Natural killer cell (primary cell): ENCODE measurements around the gene HK1. TPM values are rescaled to one million over a fixed set of nuclear protein-coding genes. Genes with fewer than 3 reads are reported as not detected.

Source experiments
- ATAC-seq, 3 donors: fragments of 150-1000 bp in 2 of 3; fragments of 200-7000 bp in 1 of 3; cut with Tn5 transposase; 1 replicate in 1 of 3; 2 replicates in 2 of 3; pipeline ENCODE4 v1.10.0; 2021; ENCODE audit warnings: mild to moderate bottlenecking in 2 of 3, moderate library complexity in 2 of 3
- DNase-seq, 2 donors: peaks; one replicate each; pipeline versions ENCODE4 v3.0.0 to v3.0.0-alpha.2; 2013 to 2021; ENCODE audit warnings: mixed read lengths in 1 of 2
- H3K27ac ChIP-seq: one replicate; pipeline ENCODE4 v1.5.1; 2013; ENCODE audit warnings: mild to moderate bottlenecking, low read length
- H3K27me3 ChIP-seq: one replicate; pipeline ENCODE4 v1.6.1; 2013; ENCODE audit warnings: low read length; ENCODE audit not compliant: control insufficient read depth, insufficient read depth
- H3K36me3 ChIP-seq: one replicate; pipeline ENCODE4 v1.6.1; 2013; ENCODE audit warnings: low read length; ENCODE audit not compliant: control insufficient read depth, insufficient read depth
- H3K4me1 ChIP-seq: one replicate; pipeline ENCODE4 v1.6.1; 2013; ENCODE audit warnings: low read length; ENCODE audit not compliant: control insufficient read depth, insufficient read depth
- H3K4me3 ChIP-seq: one replicate; pipeline ENCODE4 v1.5.1; 2013; ENCODE audit warnings: low read length
- H3K9me3 ChIP-seq: one replicate; pipeline ENCODE4 v1.6.1; 2013; ENCODE audit warnings: low read length; ENCODE audit not compliant: control insufficient read depth, insufficient read depth
- H3K27ac Mint-ChIP-seq, 2 donors: one replicate each; pipeline ENCODE4 v1.8.0; 2022; ENCODE audit warnings: mild to moderate bottlenecking in 2 of 2, mixed read lengths in 2 of 2, moderate library complexity in 1 of 2
- H3K27me3 Mint-ChIP-seq, 2 donors: one replicate each; pipeline ENCODE4 v1.8.0; 2022; ENCODE audit warnings: low read depth in 2 of 2, mixed read lengths in 2 of 2
- H3K36me3 Mint-ChIP-seq: one replicate; pipeline ENCODE4 v1.8.0; 2022; ENCODE audit warnings: mixed read lengths
- H3K4me1 Mint-ChIP-seq, 2 donors: one replicate each; pipeline ENCODE4 v1.8.0; 2022; ENCODE audit warnings: mixed read lengths in 2 of 2
- H3K4me3 Mint-ChIP-seq: one replicate; pipeline ENCODE4 v1.8.0; 2022; ENCODE audit warnings: mild to moderate bottlenecking, moderate library complexity, mixed read lengths
- H3K9me3 Mint-ChIP-seq, 2 donors: one replicate each; pipeline ENCODE4 v1.8.0; 2022; ENCODE audit warnings: mixed read lengths in 2 of 2
- CTCF ChIP-seq: fragments of 200-600 bp; IDR thresholded peaks from one replicate; pipeline ENCODE4 v1.8.0; 2022; ENCODE audit warnings: antibody characterized with exemption
- WGBS: methylation state at CpG from one replicate; pipeline ENCODE4 v1.1.7; 2013; ENCODE audit warnings: missing lambda C conversion rate; ENCODE audit not compliant: insufficient coverage; 5-methylcytosine and 5-hydroxymethylcytosine counted together
- intact Hi-C: fragments of 100-400 bp; cut with micrococcal nuclease; formaldehyde crosslinking; loops from one replicate; pipeline ENCODE4 v1.14.2; 2022
- total RNA-seq, 4 donors: library from RNA; stranded (reverse); fragments of 120-200 nt in 1 of 4; gene quantifications; one replicate each; pipeline versions ENCODE4 v1.2.3 to v1.2.4, GENCODE V29; 2013 to 2022

The HK1 gene
- total RNA-seq, 3 donors from 2014 or later (not counting 1 experiment from before 2014, with no cell fraction given) = 58.4 to 72.6 (median 69.5) TPM

GRCh38 chr10:69439813-69440506 is 161.7 kb downstream of the HK1 start:
- H3K27me3 ChIP-seq = no peaks in the 10 kb centered on the region
- intact Hi-C loops = no loop called here
- ATAC-seq = no peak
- no peak overlapping the region for H3K4me3 Mint-ChIP-seq
- H3K9me3 Mint-ChIP-seq = no peaks in the 10 kb centered on the region
- H3K27ac ChIP-seq = no peak overlapping the region
- no peak overlapping the region for H3K4me3 ChIP-seq
- DNase-seq = no peak
- H3K4me1 ChIP-seq = peaks cover 4% of the 10 kb centered on the region
- H3K4me1 Mint-ChIP-seq = no peaks in the 10 kb centered on the region
- no peaks in the 10 kb centered on the region for H3K36me3 Mint-ChIP-seq
- no peaks in the 10 kb centered on the region for H3K9me3 ChIP-seq
- 32% methylated on average over 2 of the region's 5 CpGs for WGBS
- peaks cover 9 to 15% of the 10 kb centered on the region in 2 donors for H3K27me3 Mint-ChIP-seq
- no peak for TF ChIP-seq CTCF
- H3K36me3 ChIP-seq = no peaks in the 10 kb centered on the region
- no peak overlapping the region for H3K27ac Mint-ChIP-seq

- H3K36me3 ChIP-seq = no peaks in the 10 kb centered on the region
- Mint-ChIP-seq H3K27me3 (peaks cover 0 to 7% of the 10 kb centered on the region in 2 donors), H3K4me1 (no peaks in the 10 kb centered on the region), H3K9me3 (no peaks in the 10 kb centered on the region), H3K36me3 (no peaks in the 10 kb centered on the region), H3K4me3 (no peak overlapping the region), H3K27ac (no peak overlapping the region)
- DNase-seq (no peak), ATAC-seq (no peak)
- no peak for TF ChIP-seq CTCF
- H3K4me3 ChIP-seq = no peak overlapping the region
- no peaks in the 10 kb centered on the region for H3K27me3 ChIP-seq
- H3K27ac ChIP-seq = no peak overlapping the region
- intact Hi-C loops = no loop called here
- 88% methylated on average over 1 of the region's 1 CpG for WGBS
- H3K4me1 ChIP-seq = peaks cover 4% of the 10 kb centered on the region
- no peaks in the 10 kb centered on the region for H3K9me3 ChIP-seq
Measured at GRCh38 chr10:69443354-69443753, 165.1 kb downstream of the HK1 start.

GRCh38 chr10:69445041-69445440 is 166.7 kb downstream of the HK1 start:
- no peak overlapping the region for H3K4me3 Mint-ChIP-seq
- H3K27me3 Mint-ChIP-seq = peaks cover 0 to 7% of the 10 kb centered on the region in 2 donors
- H3K4me1 ChIP-seq = no peaks in the 10 kb centered on the region
- H3K4me1 Mint-ChIP-seq = no peaks in the 10 kb centered on the region
- intact Hi-C loops = no loop called here
- no peaks in the 10 kb centered on the region for H3K36me3 ChIP-seq
- H3K27ac Mint-ChIP-seq = no peak overlapping the region
- WGBS = 89% methylated on average over 4 of the region's 4 CpGs
- no peak for DNase-seq
- TF ChIP-seq CTCF = no peak
- H3K9me3 Mint-ChIP-seq = no peaks in the 10 kb centered on the region
- no peaks in the 10 kb centered on the region for H3K9me3 ChIP-seq
- no peak for ATAC-seq
- no peak overlapping the region for H3K4me3 ChIP-seq
- H3K27me3 ChIP-seq = no peaks in the 10 kb centered on the region
- H3K36me3 Mint-ChIP-seq = no peaks in the 10 kb centered on the region
- H3K27ac ChIP-seq = no peak overlapping the region

GRCh38 chr10:69446229-69446628 is 167.9 kb downstream of the HK1 start:
- H3K27me3 Mint-ChIP-seq = peaks cover 0 to 7% of the 10 kb centered on the region in 2 donors
- ATAC-seq (no peak), DNase-seq (no peak)
- H3K9me3 Mint-ChIP-seq = no peaks in the 10 kb centered on the region
- Histone ChIP-seq H3K36me3 (no peaks in the 10 kb centered on the region), H3K27me3 (no peaks in the 10 kb centered on the region), H3K27ac (no peak overlapping the region), H3K4me1 (peaks cover 4% of the 10 kb centered on the region), H3K4me3 (no peak overlapping the region), H3K9me3 (no peaks in the 10 kb centered on the region)
- no peak overlapping the region for H3K4me3 Mint-ChIP-seq
- peaks cover 0 to 5% of the 10 kb centered on the region in 2 donors for H3K4me1 Mint-ChIP-seq
- no peaks in the 10 kb centered on the region for H3K36me3 Mint-ChIP-seq
- intact Hi-C loops = no loop called here
- TF ChIP-seq CTCF = no peak
- no peak overlapping the region for H3K27ac Mint-ChIP-seq
